NCI-H446 treated with DMSO at 0.1 percent for 48 hours (cell line): ENCODE results near the gene CAPN12.
"Not testable (repeated sequence)": the region's sequence is repeated elsewhere in the genome, so short reads cannot be mapped to it uniquely, and the experiment has no call there.

Experiments used
- DNase-seq: peaks from one replicate; lab custom pipeline; 2025; lab: John Stamatoyannopoulos, UW

CAPN12 gene

GRCh38 chr19:38770228-38770948, 26.1 kb upstream of the CAPN12 start:
- DNase-seq, result not testable (repeated sequence)

GRCh38 chr19:38769635-38770211, 25.4 kb upstream of the CAPN12 start:
- DNase-seq, result no peak

- DNase-seq, result no peak
Observed at GRCh38 chr19:38766276-38767047, 22.2 kb upstream of the CAPN12 start.

- no peak for DNase-seq
Observed at GRCh38 chr19:38765214-38765613, 20.9 kb upstream of the CAPN12 start.

- no peak for DNase-seq
Observed at GRCh38 chr19:38763795-38764220, 19.5 kb upstream of the CAPN12 start.

GRCh38 chr19:38761884-38762389, 17.7 kb upstream of the CAPN12 start:
- DNase-seq, result not testable (repeated sequence)

- not testable (repeated sequence) for DNase-seq
Observed at GRCh38 chr19:38760805-38761517, 16.7 kb upstream of the CAPN12 start.

GRCh38 chr19:38759590-38760003, 15.3 kb upstream of the CAPN12 start:
- no peak for DNase-seq

- not testable (repeated sequence) for DNase-seq
Observed at GRCh38 chr19:38754196-38754595, 9.9 kb upstream of the CAPN12 start.

- not testable (repeated sequence) for DNase-seq
Observed at GRCh38 chr19:38753783-38754182, 9.5 kb upstream of the CAPN12 start.

GRCh38 chr19:38745316-38745715, 1.0 kb upstream of the CAPN12 start:
- DNase-seq, result no peak

GRCh38 chr19:38744874-38745273, 600 bp upstream of the CAPN12 start:
- no peak for DNase-seq

GRCh38 chr19:38743394-38744297, 628 bp downstream of the CAPN12 start:
- DNase-seq, result no peak

- no peak for DNase-seq
Observed at GRCh38 chr19:38742906-38743305, 1.4 kb downstream of the CAPN12 start.

GRCh38 chr19:38742296-38742695, 2.0 kb downstream of the CAPN12 start:
- DNase-seq, result no peak

- DNase-seq, result no peak
Observed at GRCh38 chr19:38741670-38742069, 2.6 kb downstream of the CAPN12 start.

GRCh38 chr19:38740932-38741331, 3.3 kb downstream of the CAPN12 start:
- DNase-seq, result no peak

GRCh38 chr19:38740257-38740592, 4.0 kb downstream of the CAPN12 start:
- no peak for DNase-seq

GRCh38 chr19:38739440-38740256, 4.6 kb downstream of the CAPN12 start:
- no peak for DNase-seq
